Naive thymus-derived CD8-positive, alpha-beta T cell (primary cell): ENCODE results near the gene AGK. TPM values are rescaled to one million over a fixed set of nuclear protein-coding genes. Genes with fewer than 3 reads are reported as not detected.
A peak's percentile ranks its signal among the peaks of the same experiment; 100 is the strongest.

Experiments used
- ATAC-seq, 2 donors: fragments of 150-1000 bp; cut with Tn5 transposase in 1 of 2; sonication (Bioruptor Pico), chemical (Tn5 transposase) in 1 of 2; 1 replicate in 1 of 2; 2 replicates in 1 of 2; pipeline ENCODE4 v1.10.0; 2021; ENCODE audit warnings: mild to moderate bottlenecking in 2 of 2, moderate library complexity in 2 of 2
- POLR2A ChIA-PET: fragments of 350-600 bp; sonication (Branson Sonifier 250); formaldehyde crosslinking; loops from one replicate; lab custom pipeline; 2021; ENCODE audit warnings: antibody characterized with exemption; lab: Charles Lee
- DNase-seq, 10 donors: peaks; one replicate each; pipeline versions ENCODE4 v3.0.0 to v3.0.0-alpha.2; 2020 to 2022
- H3K27ac Mint-ChIP-seq, 10 donors: one replicate each; pipeline ENCODE4 v1.8.0; 2020 to 2022; ENCODE audit warnings: mild to moderate bottlenecking in 10 of 10, mixed read lengths in 10 of 10, moderate library complexity in 4 of 10, inconsistent platforms in 1 of 10
- H3K27me3 Mint-ChIP-seq, 5 donors: one replicate each; pipeline ENCODE4 v1.8.0; 2021 to 2022; ENCODE audit warnings: mixed read lengths in 5 of 5
- H3K36me3 Mint-ChIP-seq, 3 donors: one replicate each; pipeline ENCODE4 v1.8.0; 2020 to 2022; ENCODE audit warnings: mixed read lengths in 3 of 3, mild to moderate bottlenecking in 2 of 3, inconsistent platforms in 1 of 3
- H3K4me1 Mint-ChIP-seq, 4 donors: one replicate each; pipeline ENCODE4 v1.8.0; 2021 to 2022; ENCODE audit warnings: mixed read lengths in 4 of 4
- H3K4me3 Mint-ChIP-seq, 10 donors: one replicate each; pipeline ENCODE4 v1.8.0; 2020 to 2022; ENCODE audit warnings: mild to moderate bottlenecking in 10 of 10, mixed read lengths in 10 of 10, moderate library complexity in 6 of 10, inconsistent platforms in 1 of 10
- H3K9me3 Mint-ChIP-seq, 9 donors: one replicate each; pipeline ENCODE4 v1.8.0; 2020 to 2022; ENCODE audit warnings: mixed read lengths in 9 of 9, mild to moderate bottlenecking in 3 of 9, inconsistent platforms in 1 of 9, moderate library complexity in 1 of 9
- polyA plus RNA-seq, 3 donors: library from polyadenylated mRNA; unstranded; fragments of 300-500 nt; fragmentation: Illumina TruSeq; gene quantifications; one replicate each; pipeline ENCODE4 v1.2.3, GENCODE V29; 2021
- total RNA-seq, 8 experiments: library from RNA in 2 of 8; stranded (reverse) in 2 of 8; gene quantifications; one replicate each; pipeline ENCODE4 v1.2.3 and lab custom pipeline; 2021 to 2026

The AGK gene
- total and polyA plus RNA-seq, 5 experiments from 2014 or later, result 23.3 to 29.3 (median 26.3) TPM

DNA sequence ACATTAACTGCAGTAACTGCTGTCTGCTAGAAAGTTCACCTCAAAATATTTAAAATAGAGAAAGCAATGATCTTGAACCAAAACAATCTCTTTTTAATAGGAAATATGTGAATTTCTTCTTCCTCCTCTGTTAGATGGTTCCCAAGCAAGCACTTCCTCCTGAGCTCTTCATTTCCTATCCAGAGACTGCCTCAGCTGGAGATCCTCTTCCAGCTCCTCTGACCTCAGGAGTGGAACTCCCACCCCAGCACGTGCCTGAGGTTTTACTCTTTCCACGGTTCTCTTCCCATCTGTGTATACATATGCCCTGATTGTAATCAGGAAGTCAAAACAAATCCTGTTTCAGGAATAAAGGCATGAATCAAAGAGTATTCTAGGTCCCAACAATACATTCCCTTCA lies 145.1 kb downstream of the AGK start:
- Mint-ChIP-seq H3K36me3 (peaks cover 0 to 34% (median 0%) of the 10 kb centered on the region in 3 donors), H3K4me1 (peaks cover 59 to 84% (median 81%) of the 10 kb centered on the region in 4 donors), H3K27ac (peak overlapping the region in 2 of 10 donors; percentile 9 to 52), H3K9me3 (no peaks in the 10 kb centered on the region), H3K4me3 (peak overlapping the region in 1 of 10 donors; percentile 28), H3K27me3 (no peaks in the 10 kb centered on the region)
- ATAC-seq, result no peak
- POLR2A ChIA-PET, result no interaction called here
- no peak for DNase-seq

DNA sequence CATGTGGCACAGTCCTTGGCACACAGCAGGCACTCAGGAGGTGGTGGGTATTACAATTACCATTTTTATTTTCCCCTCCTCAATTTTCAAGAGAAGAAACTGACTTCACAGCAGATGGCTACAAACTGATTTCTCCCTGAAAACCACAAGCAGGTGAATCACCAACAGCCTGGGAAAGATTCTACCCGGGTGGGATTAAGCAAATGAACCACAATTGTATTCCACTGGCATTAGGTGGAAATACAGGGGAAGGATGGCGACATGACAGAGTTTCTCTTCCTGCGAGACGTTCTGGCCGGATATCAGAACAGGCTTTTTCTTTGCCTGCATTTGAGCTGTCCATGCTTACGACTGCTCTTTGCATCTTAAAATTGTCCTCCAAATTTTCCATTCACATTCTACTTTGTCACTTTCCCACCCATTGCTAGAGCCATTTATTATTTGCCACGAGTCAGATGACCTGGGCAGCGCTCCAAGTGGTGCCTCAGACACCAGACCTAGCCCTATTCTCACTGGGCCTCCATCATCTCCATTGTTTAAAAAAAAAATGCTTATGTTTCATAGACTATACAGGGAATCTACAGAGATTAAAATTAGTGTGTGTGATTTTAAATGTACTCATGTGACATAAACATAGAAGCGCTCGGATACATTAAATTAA lies 146.1 kb downstream of the AGK start:
- POLR2A ChIA-PET, result no interaction called here
- Mint-ChIP-seq H3K9me3 (no peaks in the 10 kb centered on the region), H3K27ac (peak overlapping the region in 4 of 10 donors; percentile 42 to 87 (median 64)), H3K4me3 (peak overlapping the region in 2 of 10 donors; percentile 3 to 42), H3K27me3 (no peaks in the 10 kb centered on the region), H3K36me3 (peaks cover 0 to 34% (median 0%) of the 10 kb centered on the region in 3 donors), H3K4me1 (peaks cover 56 to 83% (median 77%) of the 10 kb centered on the region in 4 donors)
- no peak for DNase-seq
- no peak for ATAC-seq

- Mint-ChIP-seq H3K4me1 (peaks cover 55 to 80% (median 74%) of the 10 kb centered on the region in 4 donors), H3K4me3 (peak overlapping the region in 7 of 10 donors; percentile 12 to 90 (median 33)), H3K27me3 (peaks cover 0 to 1% (median 0%) of the 10 kb centered on the region in 5 donors), H3K27ac (peak overlapping the region in 7 of 10 donors; percentile 9 to 87 (median 26)), H3K36me3 (peaks cover 0 to 30% (median 0%) of the 10 kb centered on the region in 3 donors), H3K9me3 (no peaks in the 10 kb centered on the region)
- DNase-seq (peak in 3 of 10 donors; percentile 9 to 17 (median 11)), ATAC-seq (no peak)
- POLR2A ChIA-PET, result interaction anchor here (0.7 to 1.3 kb wide), 4 partner anchors 10 to 1175 kb away, joined by 3 to 6 read pairs (median 3); partner anchors contain the start of genes SSBP1 and WEE2
Observed at GRCh38 chr7:141698247-141699015, 147.2 kb downstream of the AGK start.

DNA sequence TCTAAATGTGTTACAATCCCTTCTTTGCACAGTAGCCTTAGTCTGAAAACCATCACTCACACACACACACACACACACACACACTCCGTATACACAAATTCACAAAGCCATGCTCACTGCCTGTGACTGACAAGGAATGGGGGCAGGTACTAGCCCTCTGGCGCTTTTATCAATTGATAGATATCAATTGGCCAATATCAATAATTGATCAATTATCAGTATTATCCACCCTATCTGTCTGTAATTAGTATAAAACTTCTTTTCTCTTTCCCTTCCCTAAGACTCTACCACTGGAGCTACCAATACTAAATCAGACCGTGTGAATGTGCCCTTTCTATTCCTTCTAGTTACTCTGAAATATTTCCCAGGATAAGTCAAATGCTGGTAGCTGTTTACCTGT lies 148.7 kb downstream of the AGK start:
- H3K9me3 Mint-ChIP-seq, result no peaks in the 10 kb centered on the region
- DNase-seq (no peak), ATAC-seq (no peak)
- POLR2A ChIA-PET, result interaction anchor here (0.7 to 4.2 kb wide), 2 partner anchors 39 to 48 kb away, joined by 4 to 75 read pairs; partner anchors contain the start of gene SSBP1
- H3K27me3 Mint-ChIP-seq, result peaks cover 0 to 3% (median 0%) of the 10 kb centered on the region in 5 donors
- peak overlapping the region; percentile 83 to 95 (median 89) for H3K4me3 Mint-ChIP-seq
- H3K27ac Mint-ChIP-seq, result peak overlapping the region; percentile 83 to 97 (median 95)
- H3K4me1 Mint-ChIP-seq, result peaks cover 48 to 69% (median 65%) of the 10 kb centered on the region in 4 donors
- peaks cover 0 to 24% (median 0%) of the 10 kb centered on the region in 3 donors for H3K36me3 Mint-ChIP-seq

- ATAC-seq (no peak), DNase-seq (no peak)
- peaks cover 0 to 22% (median 0%) of the 10 kb centered on the region in 3 donors for H3K36me3 Mint-ChIP-seq
- peaks cover 0 to 3% (median 0%) of the 10 kb centered on the region in 5 donors for H3K27me3 Mint-ChIP-seq
- peak overlapping the region; percentile 83 to 97 (median 95) for H3K27ac Mint-ChIP-seq
- H3K4me1 Mint-ChIP-seq, result peaks cover 45 to 65% (median 62%) of the 10 kb centered on the region in 4 donors
- POLR2A ChIA-PET, result interaction anchor here (0.6 to 4.2 kb wide), 6 partner anchors 9 to 49 kb away, joined by 3 to 75 read pairs (median 5); partner anchors contain the start of gene SSBP1
- no peaks in the 10 kb centered on the region for H3K9me3 Mint-ChIP-seq
- peak overlapping the region; percentile 83 to 95 (median 89) for H3K4me3 Mint-ChIP-seq
Observed at GRCh38 chr7:141700296-141700847, 149.2 kb downstream of the AGK start.

DNA sequence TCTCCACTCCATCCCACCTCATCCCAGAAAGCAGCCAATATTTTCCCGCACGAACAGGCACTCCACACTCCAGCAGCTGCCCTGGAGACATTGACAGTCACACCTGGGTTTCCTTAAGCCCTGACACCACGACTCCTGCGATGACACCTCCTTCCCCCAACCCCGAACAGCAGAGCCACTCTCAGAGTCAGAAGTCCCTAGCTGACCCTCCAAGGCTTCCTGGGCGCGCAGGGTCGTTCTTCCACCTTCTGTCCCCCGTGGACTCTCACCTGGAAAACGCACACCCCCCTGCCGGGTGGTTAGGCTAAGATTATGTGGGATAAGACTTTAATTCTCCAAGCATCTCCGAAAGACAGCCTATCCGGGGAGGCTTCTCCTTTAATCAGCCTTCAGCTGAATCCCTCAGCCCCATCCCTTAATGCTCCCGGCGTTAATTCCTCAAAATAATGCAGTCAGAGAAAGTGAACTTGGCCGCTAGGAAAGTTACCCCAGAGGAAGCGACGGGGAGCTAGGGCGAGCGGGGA lies 149.7 kb downstream of the AGK start:
- H3K4me1 Mint-ChIP-seq, result peaks cover 43 to 59% (median 56%) of the 10 kb centered on the region in 4 donors
- DNase-seq, result peak in 5 of 10 donors; percentile 5 to 21 (median 8)
- H3K4me3 Mint-ChIP-seq, result peak overlapping the region; percentile 83 to 95 (median 89)
- peak overlapping the region; percentile 83 to 97 (median 95) for H3K27ac Mint-ChIP-seq
- POLR2A ChIA-PET, result interaction anchor here (0.6 to 4.2 kb wide), 10 partner anchors 9 to 1222 kb away, joined by 3 to 75 read pairs (median 4); partner anchors contain the start of genes AGK and SSBP1
- no peaks in the 10 kb centered on the region for H3K9me3 Mint-ChIP-seq
- H3K27me3 Mint-ChIP-seq, result peaks cover 0 to 3% (median 0%) of the 10 kb centered on the region in 5 donors
- ATAC-seq, result no peak
- peaks cover 0 to 17% (median 0%) of the 10 kb centered on the region in 3 donors for H3K36me3 Mint-ChIP-seq

GRCh38 chr7:141701489-141702046 lies 150.4 kb downstream of the AGK start:
- peak overlapping the region; percentile 87 to 97 (median 94) for H3K27ac Mint-ChIP-seq
- DNase-seq (peak; percentile 59 to 88 (median 81)), ATAC-seq (peak; percentile 86 to 89)
- no peaks in the 10 kb centered on the region for H3K9me3 Mint-ChIP-seq
- peaks cover 40 to 53% (median 50%) of the 10 kb centered on the region in 4 donors for H3K4me1 Mint-ChIP-seq
- H3K4me3 Mint-ChIP-seq, result peak overlapping the region; percentile 83 to 95 (median 89)
- H3K27me3 Mint-ChIP-seq, result peaks cover 0 to 3% (median 0%) of the 10 kb centered on the region in 5 donors
- POLR2A ChIA-PET, result interaction anchor here (0.8 to 4.2 kb wide), 8 partner anchors 9 to 1223 kb away, joined by 3 to 75 read pairs (median 4); partner anchors contain the start of genes AGK and SSBP1
- peaks cover 0 to 12% (median 0%) of the 10 kb centered on the region in 3 donors for H3K36me3 Mint-ChIP-seq

GRCh38 chr7:141702047-141702567 lies 150.9 kb downstream of the AGK start, which contains the start of gene DENND11:
DENND11 (minus strand) TSS chr7:141702166; CDS start chr7:141702153, 13 bp downstream.
- Mint-ChIP-seq H3K9me3 (no peaks in the 10 kb centered on the region), H3K4me3 (peak within 1 kb of the TSS; percentile 84 to 95 (median 89)), H3K27me3 (peaks cover 0 to 3% (median 0%) of the 10 kb centered on the region in 5 donors), H3K36me3 (peaks cover 0 to 8% (median 0%) of the 10 kb centered on the region in 3 donors), H3K4me1 (peaks cover 38 to 48% (median 45%) of the 10 kb centered on the region in 4 donors), H3K27ac (peak within 1 kb of the TSS; percentile 88 to 97 (median 95))
- POLR2A ChIA-PET, result interaction anchor here (1.0 to 4.2 kb wide), 5 partner anchors 10 to 1224 kb away, joined by 3 to 75 read pairs (median 6); partner anchors contain the start of genes AGK and SSBP1
- ATAC-seq (peak; percentile 75 to 80), DNase-seq (peak; percentile 25 to 68 (median 57))

- peaks cover 0 to 4% (median 0%) of the 10 kb centered on the region in 3 donors for H3K36me3 Mint-ChIP-seq
- POLR2A ChIA-PET, result interaction anchor here (0.9 to 4.2 kb wide), 4 partner anchors 8 to 152 kb away, joined by 3 to 75 read pairs (median 12); partner anchors contain the start of genes AGK and SSBP1
- H3K27me3 Mint-ChIP-seq, result peaks cover 0 to 3% (median 0%) of the 10 kb centered on the region in 5 donors
- H3K4me1 Mint-ChIP-seq, result peaks cover 31 to 40% (median 37%) of the 10 kb centered on the region in 4 donors
- H3K4me3 Mint-ChIP-seq, result peak overlapping the region in 8 of 10 donors; percentile 52 to 89 (median 84)
- H3K27ac Mint-ChIP-seq, result peak overlapping the region in 6 of 10 donors; percentile 0 to 95 (median 79)
- ATAC-seq (no peak), DNase-seq (no peak)
- no peaks in the 10 kb centered on the region for H3K9me3 Mint-ChIP-seq
Observed at GRCh38 chr7:141702892-141703291, 151.7 kb downstream of the AGK start.

DNA sequence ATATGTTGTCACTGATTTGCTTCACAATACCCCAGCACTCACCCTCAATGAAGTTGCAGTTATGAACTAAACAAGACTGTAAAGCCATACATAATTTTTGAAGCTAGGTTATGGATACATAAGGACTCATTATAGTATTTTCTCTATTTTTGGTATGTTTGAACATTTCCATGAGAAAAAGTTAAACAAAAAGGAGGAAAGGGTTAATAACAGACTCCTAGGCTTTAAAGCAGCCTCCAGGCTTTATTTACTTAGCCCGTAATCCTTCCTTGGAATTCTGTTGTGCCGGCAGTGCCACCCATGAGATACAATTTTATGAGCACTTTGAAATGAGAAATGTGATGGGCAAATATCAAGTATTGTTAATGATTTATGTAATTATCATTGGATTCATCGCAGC lies 152.9 kb downstream of the AGK start:
- Mint-ChIP-seq H3K9me3 (no peaks in the 10 kb centered on the region), H3K4me3 (no peak overlapping the region), H3K36me3 (no peaks in the 10 kb centered on the region), H3K27me3 (peaks cover 0 to 3% (median 0%) of the 10 kb centered on the region in 5 donors), H3K4me1 (peaks cover 21 to 28% (median 25%) of the 10 kb centered on the region in 4 donors), H3K27ac (peak overlapping the region in 1 of 10 donors; percentile 82)
- POLR2A ChIA-PET, result interaction anchor here (1.4 kb wide), 1 partner anchor 49 kb away, joined by 10 read pairs; no protein-coding TSS in a partner anchor
- no peak for ATAC-seq
- DNase-seq, result no peak
